ENCODE results near the gene LGALSL.

The LGALSL gene

GRCh38 chr2:64485961-64486360, 32.0 kb downstream of the LGALSL start:
- H3K4me3 ChIP-seq (ENCODE audit: low read length): no peak overlapping the region
- no peak for DNase-seq (ENCODE audit: low read depth)
- TF ChIP-seq, protein P1, sequence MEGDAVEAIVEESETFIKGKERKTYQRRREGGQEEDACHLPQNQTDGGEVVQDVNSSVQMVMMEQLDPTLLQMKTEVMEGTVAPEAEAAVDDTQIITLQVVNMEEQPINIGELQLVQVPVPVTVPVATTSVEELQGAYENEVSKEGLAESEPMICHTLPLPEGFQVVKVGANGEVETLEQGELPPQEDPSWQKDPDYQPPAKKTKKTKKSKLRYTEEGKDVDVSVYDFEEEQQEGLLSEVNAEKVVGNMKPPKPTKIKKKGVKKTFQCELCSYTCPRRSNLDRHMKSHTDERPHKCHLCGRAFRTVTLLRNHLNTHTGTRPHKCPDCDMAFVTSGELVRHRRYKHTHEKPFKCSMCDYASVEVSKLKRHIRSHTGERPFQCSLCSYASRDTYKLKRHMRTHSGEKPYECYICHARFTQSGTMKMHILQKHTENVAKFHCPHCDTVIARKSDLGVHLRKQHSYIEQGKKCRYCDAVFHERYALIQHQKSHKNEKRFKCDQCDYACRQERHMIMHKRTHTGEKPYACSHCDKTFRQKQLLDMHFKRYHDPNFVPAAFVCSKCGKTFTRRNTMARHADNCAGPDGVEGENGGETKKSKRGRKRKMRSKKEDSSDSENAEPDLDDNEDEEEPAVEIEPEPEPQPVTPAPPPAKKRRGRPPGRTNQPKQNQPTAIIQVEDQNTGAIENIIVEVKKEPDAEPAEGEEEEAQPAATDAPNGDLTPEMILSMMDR (conservative IDR thresholded peaks at IDR 0.05; ENCODE audit: low read depth, low read length): no peak

DNA sequence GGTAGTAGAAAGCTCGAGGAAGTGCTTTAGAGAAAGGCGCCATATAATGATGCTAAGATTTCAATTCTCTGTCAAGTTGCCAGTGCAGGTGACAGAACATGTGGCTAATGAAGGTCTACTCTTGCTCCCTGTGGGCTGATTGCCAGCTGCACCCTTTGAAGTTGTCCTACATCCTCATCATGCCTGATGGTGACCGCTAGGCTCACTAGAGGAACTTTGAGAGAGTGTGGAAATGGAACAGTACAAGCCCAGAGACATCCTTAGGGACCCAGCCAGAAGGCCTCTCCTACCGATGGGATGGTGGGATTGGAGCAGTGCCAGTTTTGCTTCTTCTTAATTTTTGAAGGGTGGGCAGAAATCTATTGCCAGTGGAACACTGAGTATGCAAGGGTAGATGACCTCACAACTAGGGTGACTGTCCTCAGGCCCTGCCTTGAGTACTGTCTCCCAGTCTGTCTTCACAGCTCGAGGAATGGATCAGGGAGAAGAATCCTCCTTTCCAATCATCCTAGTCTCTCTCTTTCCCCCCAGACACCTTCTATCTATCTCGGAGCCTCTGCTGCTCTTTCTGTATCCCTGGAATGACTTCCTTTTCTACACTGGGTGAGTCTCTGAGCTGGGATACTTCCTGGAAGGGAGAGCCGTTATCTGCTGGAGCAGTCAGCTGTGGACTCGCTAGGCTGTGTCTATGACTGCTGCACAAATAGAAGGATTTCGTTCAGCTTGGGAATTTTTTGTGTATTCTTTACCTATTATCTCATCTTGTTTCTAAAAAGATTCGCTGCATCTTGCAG, 33.5 kb downstream of the LGALSL start:
- no peak for DNase-seq (ENCODE audit: low read depth)
- H3K4me3 ChIP-seq (ENCODE audit: low read length): no peak overlapping the region
- TF ChIP-seq, protein P1 (conservative IDR thresholded peaks at IDR 0.05; ENCODE audit: low read depth, low read length): no peak

DNA sequence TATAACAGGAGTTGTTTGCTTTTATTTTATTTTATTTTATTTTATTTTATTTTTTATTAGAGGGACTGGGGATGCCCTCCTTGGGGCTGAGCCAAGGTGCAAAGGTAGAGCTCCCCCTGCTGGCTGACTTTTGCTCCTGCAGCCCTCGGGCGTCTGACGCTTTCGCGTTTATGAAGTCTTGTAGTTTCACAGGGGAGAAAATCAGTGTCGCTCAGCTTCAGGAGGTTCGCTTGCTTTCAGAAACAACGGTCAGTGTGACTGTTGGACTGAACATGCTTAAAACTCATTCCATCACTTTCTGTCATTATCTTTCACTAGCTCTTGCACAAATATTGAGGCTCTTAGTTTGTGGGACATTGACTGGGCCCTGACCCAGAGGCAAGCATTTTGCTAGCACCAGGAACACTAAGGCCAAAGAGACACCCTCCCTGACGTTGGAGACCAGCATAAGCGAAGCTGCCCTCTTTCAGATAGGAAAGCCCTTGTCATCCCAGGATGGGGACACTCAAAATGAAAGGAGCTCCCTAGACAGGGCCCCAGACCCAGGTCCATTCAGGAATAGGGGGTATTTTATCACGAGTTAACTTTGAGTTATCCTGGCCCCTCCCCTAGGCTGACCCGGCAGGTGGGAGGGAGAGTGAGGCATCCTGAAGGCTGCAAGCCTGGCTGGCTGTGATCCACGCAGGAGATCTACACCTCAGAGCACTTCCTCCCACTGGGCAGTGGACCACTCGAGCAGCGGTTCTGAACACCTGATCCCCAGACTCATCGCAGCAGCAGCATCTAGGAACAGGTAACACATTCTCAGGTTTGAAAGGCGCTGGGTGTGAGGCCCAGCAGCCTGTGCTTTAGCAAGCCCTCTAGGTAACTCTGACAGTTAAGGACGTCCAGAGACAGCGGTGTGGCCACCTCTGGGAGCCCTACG, 34.4 kb downstream of the LGALSL start:
- TF ChIP-seq, protein P1 (conservative IDR thresholded peaks at IDR 0.05; ENCODE audit: low read depth, low read length): peak; percentile 97
- H3K4me3 ChIP-seq (ENCODE audit: low read length): no peak overlapping the region
- no peak for DNase-seq (ENCODE audit: low read depth)

DNA sequence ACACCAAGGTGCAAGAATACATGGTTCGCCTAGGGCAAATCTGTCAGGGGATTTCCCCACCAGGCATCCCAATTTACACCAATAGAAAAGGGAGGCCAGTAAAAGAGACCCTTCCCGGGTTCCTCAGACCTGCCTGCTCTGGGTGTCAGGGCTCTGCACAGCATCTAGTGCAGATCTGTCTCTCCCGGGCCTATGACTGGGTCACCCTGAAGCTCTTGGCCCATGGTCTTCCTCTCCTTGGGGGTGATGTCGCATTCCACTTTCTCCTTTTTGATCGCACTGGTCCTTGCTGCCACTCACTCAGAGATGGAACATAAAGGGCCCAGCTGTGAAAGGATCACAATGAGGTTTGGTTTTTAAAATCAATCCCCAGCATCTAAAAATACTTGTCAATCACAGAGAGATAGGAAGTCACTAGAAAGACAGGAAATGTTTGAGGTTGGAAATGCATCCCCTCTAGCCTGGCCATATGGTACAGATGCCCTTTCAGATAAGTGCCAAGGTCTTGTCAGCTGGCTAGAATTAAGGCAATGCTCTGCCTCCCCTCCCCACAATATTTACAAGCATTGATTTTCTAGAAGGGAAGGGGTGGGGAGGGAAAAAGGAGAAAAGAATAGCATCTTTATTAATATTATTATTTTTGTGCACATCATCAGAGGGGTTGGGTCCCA, 35.3 kb downstream of the LGALSL start:
- TF ChIP-seq, protein P1 (conservative IDR thresholded peaks at IDR 0.05; ENCODE audit: low read depth, low read length): no peak
- no peak for DNase-seq (ENCODE audit: low read depth)

DNA sequence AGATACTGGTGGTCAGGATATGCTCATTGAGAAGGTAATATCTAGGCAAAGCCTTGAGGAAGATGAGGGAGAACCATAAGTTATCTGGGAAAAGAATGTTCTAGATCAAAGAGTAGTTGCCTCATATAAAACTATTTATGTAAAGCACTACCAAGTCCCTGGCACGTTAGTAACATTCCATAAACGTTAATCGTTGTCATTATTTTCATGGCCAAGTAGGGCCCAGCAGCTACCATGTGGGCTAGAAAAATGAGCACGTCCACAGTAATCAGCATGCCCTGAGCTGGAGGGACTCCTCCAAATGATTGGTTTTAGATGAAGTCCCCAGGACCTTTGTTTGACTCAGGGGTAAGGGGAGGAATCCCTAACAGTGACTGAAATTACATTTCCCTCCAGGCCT, 37.5 kb downstream of the LGALSL start:
- H3K4me3 ChIP-seq (ENCODE audit: low read length): no peak overlapping the region
- TF ChIP-seq, protein P1 (conservative IDR thresholded peaks at IDR 0.05; ENCODE audit: low read depth, low read length): no peak
- no peak for DNase-seq (ENCODE audit: low read depth)

More for the DNA sequence above, 35.3 kb downstream of the LGALSL start:
- no peak overlapping the region for H3K4me3 ChIP-seq (ENCODE audit: low read length)

GRCh38 chr2:64492272-64492671, 38.3 kb downstream of the LGALSL start:
- no peak overlapping the region for H3K4me3 ChIP-seq (ENCODE audit: low read length)
- TF ChIP-seq, protein P1 (conservative IDR thresholded peaks at IDR 0.05; ENCODE audit: low read depth, low read length): no peak
- no peak for DNase-seq (ENCODE audit: low read depth)
